HG02798 (cell line): ENCODE results near the gene RPL9.
"Not testable (repeated sequence)": the region's sequence is repeated elsewhere in the genome, so short reads cannot be mapped to it uniquely, and the experiment has no call there.

ENCODE experiments used
- ATAC-seq: cut with Tn5 transposase; IDR thresholded peaks from one replicate; pipeline ENCODE4 v1.9.1; 2021; ENCODE audit warnings: mild to moderate bottlenecking; ENCODE audit not compliant: unreplicated experiment, poor library complexity

The RPL9 gene

GRCh38 chr4:39458505-39459300, at the start of gene RPL9, which contains the start of gene LIAS:
RPL9 (minus strand) TSS chr4:39458922; CDS start chr4:39458439, 483 bp downstream.
LIAS (plus strand) TSS chr4:39459056; CDS start chr4:39459118, 62 bp downstream.
- ATAC-seq = peak; percentile 94

GRCh38 chr4:39505581-39505980, 46.9 kb upstream of the RPL9 start:
- ATAC-seq = no peak

- no peak for ATAC-seq
Observed at GRCh38 chr4:39504538-39504937, 45.8 kb upstream of the RPL9 start.

GRCh38 chr4:39502664-39503035, 43.9 kb upstream of the RPL9 start:
- not testable (repeated sequence) for ATAC-seq

GRCh38 chr4:39502019-39502663, 43.4 kb upstream of the RPL9 start:
- no peak for ATAC-seq

DNA sequence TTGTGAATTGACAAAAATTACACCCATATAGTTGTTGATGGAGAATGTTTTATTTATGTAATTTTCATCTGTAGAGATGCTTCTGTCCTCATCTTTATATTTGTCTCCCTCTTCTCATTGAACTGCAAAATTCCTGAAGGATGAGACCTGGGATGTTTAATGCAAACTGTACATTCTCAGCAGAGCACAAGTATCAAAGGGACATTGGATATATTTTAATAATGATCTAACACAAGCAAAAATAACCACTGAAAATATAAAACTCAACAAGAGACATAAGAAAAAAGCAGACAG, 40.0 kb upstream of the RPL9 start:
- ATAC-seq = no peak

- ATAC-seq = no peak
Observed at GRCh38 chr4:39497909-39498726, 39.4 kb upstream of the RPL9 start.

GRCh38 chr4:39495446-39496213, 36.9 kb upstream of the RPL9 start:
- no peak for ATAC-seq

- no peak for ATAC-seq
Observed at GRCh38 chr4:39494354-39494753, 35.6 kb upstream of the RPL9 start.

GRCh38 chr4:39490322-39490721, 31.6 kb upstream of the RPL9 start:
- no peak for ATAC-seq

- no peak for ATAC-seq
Observed at GRCh38 chr4:39486221-39486804, 27.6 kb upstream of the RPL9 start.

DNA sequence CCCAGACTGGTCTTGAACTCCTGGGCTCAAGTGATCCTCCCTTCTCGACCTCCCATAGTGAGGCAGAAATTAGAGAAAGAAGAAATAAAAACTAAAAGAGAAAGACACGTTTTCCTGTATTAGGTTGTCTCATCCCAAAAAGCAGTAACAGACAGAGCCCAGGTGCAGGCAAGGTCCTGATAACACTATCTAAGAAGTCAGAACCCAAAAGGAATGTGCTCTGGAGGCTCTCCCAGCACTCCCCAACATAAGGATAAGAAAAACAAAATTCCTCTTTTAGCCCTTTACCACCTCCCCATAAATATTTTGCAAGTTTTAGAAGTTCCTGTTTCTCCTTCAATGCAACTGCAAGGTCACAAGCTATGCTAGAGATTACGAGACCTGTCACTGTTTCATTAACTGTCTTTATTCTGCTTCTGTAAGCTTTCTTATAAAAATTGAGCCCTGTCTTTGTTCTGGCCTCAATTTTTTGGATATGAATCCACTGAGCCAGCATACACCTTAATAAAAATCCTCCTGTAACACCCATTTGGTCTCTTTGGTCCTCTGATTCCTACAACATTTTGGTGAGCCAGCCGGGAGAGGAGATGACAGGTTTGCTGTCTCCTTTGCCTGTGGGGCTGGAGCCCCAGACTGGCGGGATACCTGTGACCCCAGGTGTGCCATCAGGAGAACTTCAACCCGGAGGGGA, 26.0 kb upstream of the RPL9 start:
- no peak for ATAC-seq

GRCh38 chr4:39480902-39481695, 22.4 kb upstream of the RPL9 start:
- no peak for ATAC-seq

GRCh38 chr4:39480251-39480650, 21.5 kb upstream of the RPL9 start:
- no peak for ATAC-seq

DNA sequence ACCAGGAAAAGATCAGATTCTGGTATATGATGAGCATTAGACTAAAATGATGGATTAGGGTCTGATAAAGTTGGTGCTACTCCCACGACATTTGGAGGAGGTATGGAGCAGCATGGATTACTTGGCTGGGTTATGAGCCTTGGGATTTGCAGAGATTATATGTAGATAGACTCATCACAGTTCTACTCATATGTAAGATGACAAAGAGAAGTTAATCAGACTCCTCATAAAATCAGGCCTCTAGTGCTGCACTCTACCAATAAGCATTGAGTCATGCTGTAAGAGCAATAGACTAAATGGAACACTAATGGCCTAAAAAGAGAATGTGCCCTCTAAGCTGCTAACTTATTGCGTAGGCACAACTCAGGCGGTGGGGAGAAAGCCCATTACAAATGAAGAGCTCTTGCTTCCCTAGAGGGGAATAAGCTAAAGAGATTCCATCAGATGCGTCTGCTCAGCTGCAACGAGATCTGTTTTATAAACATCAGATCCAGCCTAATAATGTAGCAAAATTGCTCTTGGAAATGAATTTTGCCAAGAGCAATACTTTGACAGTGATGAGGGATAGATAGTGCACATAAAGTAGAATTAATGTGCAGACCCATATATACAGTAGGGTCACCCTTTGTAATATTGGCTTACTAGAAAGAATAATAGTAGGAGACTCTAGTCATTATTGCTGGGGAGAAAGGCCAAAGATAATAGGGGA, 17.6 kb upstream of the RPL9 start:
- ATAC-seq = no peak

- no peak for ATAC-seq
Observed at GRCh38 chr4:39472396-39472795, 13.7 kb upstream of the RPL9 start.

DNA sequence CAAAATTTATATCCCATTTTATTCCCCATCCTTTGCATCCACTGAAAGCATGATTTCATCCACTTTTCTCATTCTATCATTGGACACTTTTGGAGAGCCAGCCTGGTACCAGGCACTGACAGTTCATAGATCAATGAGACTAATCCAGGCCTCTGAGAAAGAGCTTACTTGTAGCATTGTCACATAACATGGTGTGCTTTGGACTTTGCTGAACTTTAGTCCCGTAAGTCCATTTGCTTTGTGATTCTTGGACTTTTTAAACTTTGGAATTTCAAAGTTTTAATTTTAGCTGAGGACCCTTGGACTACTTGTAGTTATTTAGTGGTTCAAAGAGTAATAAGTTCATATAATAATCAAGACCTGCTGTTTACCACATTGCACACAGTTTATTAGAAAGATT, 11.7 kb upstream of the RPL9 start:
- ATAC-seq = no peak

DNA sequence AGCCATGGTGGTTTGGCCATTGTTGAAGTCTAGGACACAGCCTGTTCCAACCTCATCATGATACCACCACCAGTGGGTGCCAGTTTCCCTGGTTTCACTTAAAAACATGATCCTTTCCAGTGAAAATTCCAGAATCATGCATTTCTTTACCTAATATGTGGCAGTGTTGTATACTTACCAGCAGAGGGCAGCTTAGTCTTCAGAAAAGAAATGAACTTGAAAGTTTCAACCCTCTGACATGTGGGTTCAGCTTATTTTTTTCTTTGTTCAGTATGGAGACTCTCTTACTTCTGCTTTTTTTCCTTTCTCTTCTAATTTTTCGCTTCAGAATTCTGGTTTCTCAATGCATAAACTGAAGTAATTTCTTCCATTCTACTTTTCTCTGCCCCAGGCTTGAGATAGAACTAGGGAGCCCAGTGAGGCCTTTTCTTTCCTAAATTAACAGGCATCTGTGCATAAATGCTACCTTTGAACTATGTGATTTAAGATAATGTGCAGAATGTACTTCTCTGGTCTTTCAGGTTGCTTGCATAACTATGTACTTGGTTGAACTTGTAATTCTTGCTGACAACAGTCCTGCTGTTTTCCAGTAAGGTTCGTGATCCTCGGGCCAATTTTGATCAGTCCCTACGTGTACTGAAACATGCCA, 10.8 kb upstream of the RPL9 start:
- peak; percentile 80 for ATAC-seq
